ENCODE results near the gene RTEL1. TPM values are rescaled to one million over a fixed set of nuclear protein-coding genes. Genes with fewer than 3 reads are reported as not detected.
"Not testable (repeated sequence)": the region's sequence is repeated elsewhere in the genome, so short reads cannot be mapped to it uniquely, and the experiment has no call there.

Gene RTEL1
- total RNA-seq, 1 donor from 2014 or later, result 13.8 TPM

- ATAC-seq (no peak), DNase-seq (ENCODE audit: low spot score) (peak; percentile 52)
These were observed 50.4 kb downstream of the RTEL1 start for GRCh38 chr20:63708301-63709148.

- DNase-seq (ENCODE audit: low spot score) (no peak), ATAC-seq (no peak)
These were observed 51.0 kb downstream of the RTEL1 start for GRCh38 chr20:63709149-63709527.

- DNase-seq (ENCODE audit: low spot score) (no peak), ATAC-seq (no peak)
These were observed 53.1 kb downstream of the RTEL1 start for GRCh38 chr20:63711085-63711645.

- no peak for DNase-seq (ENCODE audit: low spot score)
- ATAC-seq, result no peak
These were observed 54.1 kb downstream of the RTEL1 start for GRCh38 chr20:63712191-63712590.

GRCh38 chr20:63714858-63715257 is 56.7 kb downstream of the RTEL1 start:
- no peak for DNase-seq (ENCODE audit: low spot score)
- no peak for ATAC-seq

GRCh38 chr20:63718996-63719395 is 60.9 kb downstream of the RTEL1 start:
- ATAC-seq, result no peak
- no peak for DNase-seq (ENCODE audit: low spot score)

- ATAC-seq; DNase-seq (ENCODE audit: low spot score): not testable (repeated sequence)
These were observed 65.0 kb downstream of the RTEL1 start for GRCh38 chr20:63722967-63723622.

GRCh38 chr20:63730189-63730733 is 72.1 kb downstream of the RTEL1 start:
- ATAC-seq; DNase-seq (ENCODE audit: low spot score): not testable (repeated sequence)

GRCh38 chr20:63731410-63731809 is 73.3 kb downstream of the RTEL1 start:
- no peak for DNase-seq (ENCODE audit: low spot score)
- ATAC-seq, result no peak

GRCh38 chr20:63732118-63733095 is 74.3 kb downstream of the RTEL1 start:
- DNase-seq (ENCODE audit: low spot score) (no peak), ATAC-seq (no peak)

GRCh38 chr20:63733117-63733516 is 75.0 kb downstream of the RTEL1 start:
- ATAC-seq (no peak), DNase-seq (ENCODE audit: low spot score) (no peak)

- DNase-seq (ENCODE audit: low spot score) (no peak), ATAC-seq (no peak)
These were observed 75.5 kb downstream of the RTEL1 start for GRCh38 chr20:63733579-63734081.

- peak; percentile 36 for ATAC-seq
- peak; percentile 97 for DNase-seq (ENCODE audit: low spot score)
These were observed 76.2 kb downstream of the RTEL1 start for GRCh38 chr20:63734111-63734945.

GRCh38 chr20:63734946-63735858 is 77.1 kb downstream of the RTEL1 start:
- peak; percentile 25 for ATAC-seq
- peak; percentile 84 for DNase-seq (ENCODE audit: low spot score)

GRCh38 chr20:63735859-63736718 is 78.0 kb downstream of the RTEL1 start, which contains the start of gene LIME1:
Gene LIME1 (plus strand): TSS chr20:63736664. CDS start chr20:63737550, 886 bp downstream.
- DNase-seq (ENCODE audit: low spot score), result peak; percentile 90
- peak; percentile 16 for ATAC-seq

- peak; percentile 0 for ATAC-seq
- peak; percentile 67 for DNase-seq (ENCODE audit: low spot score)
These were observed 79.0 kb downstream of the RTEL1 start for GRCh38 chr20:63736893-63737694.

- ATAC-seq (no peak), DNase-seq (ENCODE audit: low spot score) (no peak)
These were observed 79.5 kb downstream of the RTEL1 start for GRCh38 chr20:63737695-63737944.

Measured in left lobe of liver (tissue), 2 donors.